Upper lobe of right lung (tissue), 1 donor: ENCODE measurements around the gene ADSL. TPM values are rescaled to one million over a fixed set of nuclear protein-coding genes. Genes with fewer than 3 reads are reported as not detected.

ENCODE experiments used
- ATAC-seq: fragments of 200-7000 bp; cut with Tn5 transposase; one replicate; pipeline ENCODE4 v1.9.1; 2020; ENCODE audit warnings: mild to moderate bottlenecking, moderate library complexity
- DNase-seq: peaks from one replicate; pipeline ENCODE4 v3.0.0-alpha.2; 2020
- H3K27ac ChIP-seq: fragments of 200-600 bp; one replicate; pipeline ENCODE4 v1.8.0; 2022
- H3K27me3 ChIP-seq: fragments of 200-600 bp; one replicate; pipeline ENCODE4 v1.8.0; 2022; ENCODE audit warnings: mild to moderate bottlenecking
- H3K36me3 ChIP-seq: fragments of 200-600 bp; one replicate; pipeline ENCODE4 v1.8.0; 2022
- H3K4me1 ChIP-seq: fragments of 200-600 bp; one replicate; pipeline ENCODE4 v1.8.0; 2022
- H3K4me3 ChIP-seq: fragments of 200-600 bp; one replicate; pipeline ENCODE4 v1.8.0; 2022; ENCODE audit warnings: mild to moderate bottlenecking
- H3K9me3 ChIP-seq: fragments of 200-600 bp; one replicate; pipeline ENCODE4 v1.8.0; 2022
- CTCF ChIP-seq: fragments of 200-600 bp; IDR thresholded peaks from one replicate; pipeline ENCODE4 v1.8.0; 2022; ENCODE audit warnings: antibody characterized with exemption
- intact Hi-C: fragments of 100-400 bp; cut with DNase I; formaldehyde crosslinking; loops from one replicate; pipeline ENCODE4 v1.11.0; 2022
- total RNA-seq: library from RNA; stranded (reverse); fragmentation: NEBNext Ultra II Directional; extraction: Animal tissue kit (Norgen Biotek cat#: 25700); gene quantifications from one replicate; pipeline ENCODE4 v1.2.1, GENCODE V29; 2021
- donor health status: DM: no; HTN: yes; CAD: no; lungs with severe emphysema.

The ADSL gene
- total RNA-seq, 1 donor from 2014 or later: 38.7 TPM

- Histone ChIP-seq H3K27me3 (no peaks in the 10 kb centered on the region), H3K4me1 (no peaks in the 10 kb centered on the region), H3K27ac (no peak overlapping the region), H3K9me3 (no peaks in the 10 kb centered on the region), H3K36me3 (peaks cover 88% of the 10 kb centered on the region), H3K4me3 (no peak overlapping the region)
- DNase-seq: peak; percentile 55
- intact Hi-C loops: no loop called here
- ATAC-seq: no peak
- TF ChIP-seq CTCF: no peak
These were observed 60.9 kb downstream of the ADSL start for GRCh38 chr22:40407021-40407761.

- no peaks in the 10 kb centered on the region for H3K9me3 ChIP-seq
- H3K27ac ChIP-seq: no peak overlapping the region
- no peaks in the 10 kb centered on the region for H3K27me3 ChIP-seq
- ATAC-seq (no peak), DNase-seq (peak; percentile 58)
- H3K4me1 ChIP-seq: no peaks in the 10 kb centered on the region
- intact Hi-C loops: no loop called here
- no peak overlapping the region for H3K4me3 ChIP-seq
- no peak for TF ChIP-seq CTCF
- H3K36me3 ChIP-seq: peaks cover 86% of the 10 kb centered on the region
These were observed 61.8 kb downstream of the ADSL start for GRCh38 chr22:40407831-40408717.

- no peak overlapping the region for H3K27ac ChIP-seq
- TF ChIP-seq CTCF: no peak
- no peaks in the 10 kb centered on the region for H3K9me3 ChIP-seq
- intact Hi-C loops: no loop called here
- no peak for ATAC-seq
- H3K4me3 ChIP-seq: no peak overlapping the region
- H3K27me3 ChIP-seq: no peaks in the 10 kb centered on the region
- DNase-seq: peak; percentile 57
- peaks cover under 1% of the 10 kb centered on the region for H3K4me1 ChIP-seq
- peaks cover 86% of the 10 kb centered on the region for H3K36me3 ChIP-seq
These were observed 62.7 kb downstream of the ADSL start for GRCh38 chr22:40408718-40409612.

- H3K36me3 ChIP-seq: peaks cover 79% of the 10 kb centered on the region
- ATAC-seq: no peak
These were observed 63.4 kb downstream of the ADSL start for GRCh38 chr22:40409613-40410113.

More at GRCh38 chr22:40409613-40410113, 63.4 kb downstream of the ADSL start:
- no peak overlapping the region for H3K4me3 ChIP-seq
- TF ChIP-seq CTCF: no peak
- no peaks in the 10 kb centered on the region for H3K9me3 ChIP-seq
- intact Hi-C loops: no loop called here
- no peaks in the 10 kb centered on the region for H3K27me3 ChIP-seq
- H3K27ac ChIP-seq: no peak overlapping the region
- DNase-seq: no peak
- peaks cover 3% of the 10 kb centered on the region for H3K4me1 ChIP-seq
